Activated T-cell treated with anti-CD3 and anti-CD28 coated beads for 4 hours (primary cell): Measurements from ENCODE around the gene ZHX3.
"Not testable (repeated sequence)": the region's sequence is repeated elsewhere in the genome, so short reads cannot be mapped to it uniquely, and the experiment has no call there.

Experiments used
- DNase-seq: peaks from one replicate; pipeline ENCODE4 v3.0.0-alpha.2; 2020

ZHX3 gene

DNA sequence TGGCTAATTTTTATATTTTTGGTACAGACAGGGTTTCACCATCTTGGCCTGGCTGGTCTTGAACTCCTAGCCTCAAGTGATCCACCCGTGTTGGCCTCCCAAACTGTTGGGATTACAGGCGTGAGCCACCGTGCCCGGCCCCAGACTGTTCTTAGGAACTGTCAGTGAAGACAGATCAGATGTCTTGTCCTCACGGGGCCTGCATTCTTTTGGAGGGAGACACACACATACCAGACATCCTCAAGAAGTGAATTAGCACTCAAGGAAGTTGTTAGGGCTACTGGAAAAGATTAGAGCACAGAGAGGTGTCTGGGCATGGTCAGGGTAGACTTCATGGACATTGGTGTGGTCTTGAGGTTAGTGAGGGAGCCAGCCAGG lies 12.8 kb upstream of the ZHX3 start:
- no peak for DNase-seq

DNA sequence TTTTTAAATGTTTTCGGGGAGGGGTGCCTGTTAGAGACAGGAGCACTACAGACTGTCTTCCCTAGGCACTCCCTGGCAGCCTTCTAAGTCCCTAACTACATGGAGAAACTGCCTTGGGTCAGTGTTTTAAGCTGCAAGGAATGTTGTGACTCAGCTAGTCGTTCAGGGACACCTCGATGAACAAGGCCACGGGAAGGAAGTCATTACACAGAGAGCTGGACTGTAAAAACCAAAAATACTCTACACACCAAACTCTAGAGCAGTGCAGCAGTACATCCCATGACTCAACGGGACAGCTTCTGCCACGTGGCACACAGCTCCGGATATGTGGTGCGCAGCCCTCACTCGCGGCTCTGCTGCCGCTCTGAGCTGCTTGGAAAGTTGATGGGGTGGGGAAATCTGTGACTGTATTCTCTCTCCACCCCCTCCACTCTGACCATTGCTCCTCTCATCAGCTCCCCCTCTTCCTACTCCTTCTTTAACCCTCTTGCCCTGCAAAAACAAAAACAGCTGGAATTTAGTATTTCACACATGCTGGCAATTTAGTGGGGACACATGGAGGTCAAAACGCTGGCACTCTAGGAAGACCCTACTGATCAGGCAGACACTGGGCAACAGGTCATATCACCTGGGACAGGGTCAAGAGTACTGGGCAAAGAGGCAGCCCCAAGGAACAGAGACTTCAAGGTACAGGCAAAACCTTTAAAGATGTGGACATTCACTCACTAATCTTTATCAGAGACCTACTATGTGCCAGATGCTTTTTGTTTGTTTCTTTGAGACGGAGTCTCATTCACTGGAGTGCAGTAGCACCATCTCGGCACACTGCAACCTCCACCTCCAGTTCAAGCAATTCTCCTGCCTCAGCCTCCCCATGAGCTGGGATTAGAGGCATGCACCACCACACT lies 12.2 kb upstream of the ZHX3 start:
- peak; percentile 46 for DNase-seq

GRCh38 chr20:41327178-41327577 lies 9.6 kb upstream of the ZHX3 start:
- no peak for DNase-seq

GRCh38 chr20:41320976-41321375 lies 3.4 kb upstream of the ZHX3 start:
- no peak for DNase-seq

- DNase-seq, result no peak
These were observed 2.9 kb upstream of the ZHX3 start for GRCh38 chr20:41320441-41320840.

DNA sequence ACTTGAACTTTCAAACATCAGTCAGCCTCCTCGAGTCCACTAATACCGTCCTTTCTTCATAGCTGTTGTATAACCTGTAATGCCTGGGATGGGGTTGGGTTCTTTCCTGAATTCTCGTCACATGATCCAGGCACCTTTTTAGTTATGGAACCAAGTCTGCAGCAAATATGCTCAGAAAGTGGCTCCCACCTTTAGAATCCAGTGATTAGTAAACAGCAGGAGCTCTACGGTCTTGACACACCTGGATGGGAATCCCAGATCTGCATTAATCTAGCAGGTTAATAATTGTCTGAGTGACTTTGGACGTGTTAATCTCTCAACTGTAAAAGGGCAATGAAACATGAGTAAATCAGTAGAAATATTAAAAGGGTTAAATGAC lies 729 bp upstream of the ZHX3 start:
- no peak for DNase-seq

DNA sequence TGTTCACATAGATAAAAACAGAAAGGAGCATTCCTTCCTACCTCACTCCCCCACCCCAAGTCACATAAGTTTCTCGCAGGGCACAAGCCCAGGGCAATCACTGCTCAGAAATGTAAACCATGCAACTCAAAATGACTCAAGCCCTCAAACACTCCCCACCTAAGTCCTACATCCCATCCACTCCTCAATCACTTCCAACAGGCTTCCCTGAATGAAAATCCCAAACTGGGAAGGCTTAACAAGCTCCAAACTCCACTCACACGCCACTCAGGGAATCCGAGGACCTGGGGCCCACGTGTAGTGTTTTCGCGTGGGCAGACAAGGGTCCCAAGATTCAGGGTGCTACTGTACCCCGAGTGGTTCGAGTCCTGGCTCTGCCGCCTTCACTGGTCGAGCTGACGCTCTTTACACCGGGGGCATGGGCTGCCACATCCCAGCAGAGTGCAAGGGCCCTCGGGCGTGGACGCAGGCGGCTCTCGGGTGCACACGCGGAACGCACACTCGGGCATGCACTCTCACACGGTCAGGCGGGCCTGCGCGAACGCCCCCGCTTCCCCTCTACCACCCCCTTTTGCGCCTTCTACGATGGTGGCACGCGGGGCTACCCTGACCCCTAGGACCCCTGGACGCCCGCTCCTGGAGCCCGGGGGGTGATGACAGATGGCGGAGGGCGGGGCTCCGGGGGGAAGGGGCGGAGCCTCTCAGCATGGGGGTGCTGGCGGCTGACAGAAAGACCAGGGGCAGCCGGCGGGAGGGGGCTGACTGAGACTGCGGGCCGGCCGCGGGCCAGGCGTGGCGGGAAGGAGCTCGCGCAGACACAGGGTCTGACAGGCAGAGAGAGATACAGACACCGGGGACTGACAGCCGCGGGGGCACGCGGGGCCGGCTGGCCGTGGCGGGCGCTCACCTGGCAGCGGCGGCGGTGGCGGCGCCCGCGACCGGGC lies 657 bp downstream of the ZHX3 start:
- peak; percentile 77 for DNase-seq

- DNase-seq, result no peak
These were observed 1.5 kb downstream of the ZHX3 start for GRCh38 chr20:41316051-41316450.

DNA sequence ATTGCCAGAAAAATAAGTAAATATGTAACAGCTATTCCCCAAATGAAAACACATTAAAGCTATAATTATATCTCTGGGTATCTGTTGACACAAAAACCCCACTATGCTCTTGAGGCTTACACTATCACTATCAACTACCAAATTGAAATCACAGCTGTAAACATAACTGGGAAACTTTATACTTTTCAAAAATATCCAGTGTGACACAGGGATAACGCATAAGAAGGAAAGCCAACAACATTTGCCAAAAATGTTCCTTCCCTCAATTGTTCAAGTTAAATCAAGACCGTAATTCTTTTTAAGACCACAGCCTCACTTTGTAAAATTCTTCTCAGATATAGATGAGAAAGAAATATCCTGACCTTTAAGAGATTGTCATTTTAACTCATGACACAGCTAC lies 3.1 kb downstream of the ZHX3 start:
- no peak for DNase-seq

DNA sequence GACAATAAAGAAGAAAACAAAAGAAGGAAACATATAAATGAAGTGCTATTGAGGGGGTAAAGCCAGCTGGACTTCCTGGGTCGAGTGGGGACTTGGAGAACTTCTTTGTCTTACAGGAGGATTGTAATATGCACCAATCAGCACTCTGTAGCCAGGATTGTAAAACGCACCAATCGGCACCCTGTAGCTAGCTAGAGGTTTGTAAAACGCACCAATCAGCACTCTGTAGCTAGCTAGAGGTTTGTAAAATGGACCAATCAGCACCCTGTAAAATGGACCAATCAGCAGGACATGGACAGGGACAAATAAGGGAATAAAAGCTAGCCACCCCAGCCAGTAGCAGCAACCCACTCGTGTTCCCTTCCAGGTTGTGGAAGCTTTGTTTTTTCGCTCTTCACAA lies 5.5 kb downstream of the ZHX3 start:
- DNase-seq, result not testable (repeated sequence)

DNA sequence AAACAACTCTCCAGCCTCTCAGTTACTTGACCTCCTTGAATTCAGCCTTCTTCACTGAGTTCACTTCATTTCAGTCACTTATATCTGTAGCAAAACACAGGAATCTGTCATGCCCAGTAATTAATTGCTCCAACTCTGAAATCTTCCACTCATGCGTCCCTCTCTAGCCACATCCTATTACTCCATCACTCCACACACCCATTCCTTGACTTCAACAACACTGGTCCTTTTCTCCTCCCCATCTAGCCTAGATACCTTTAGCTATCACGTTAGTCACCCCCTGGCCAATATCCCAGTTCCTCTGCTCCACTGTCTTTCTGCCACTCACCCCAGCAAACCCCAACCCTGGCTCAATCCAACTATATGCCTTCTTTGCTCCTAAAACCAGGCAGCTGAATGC lies 7.7 kb downstream of the ZHX3 start:
- DNase-seq, result no peak

DNA sequence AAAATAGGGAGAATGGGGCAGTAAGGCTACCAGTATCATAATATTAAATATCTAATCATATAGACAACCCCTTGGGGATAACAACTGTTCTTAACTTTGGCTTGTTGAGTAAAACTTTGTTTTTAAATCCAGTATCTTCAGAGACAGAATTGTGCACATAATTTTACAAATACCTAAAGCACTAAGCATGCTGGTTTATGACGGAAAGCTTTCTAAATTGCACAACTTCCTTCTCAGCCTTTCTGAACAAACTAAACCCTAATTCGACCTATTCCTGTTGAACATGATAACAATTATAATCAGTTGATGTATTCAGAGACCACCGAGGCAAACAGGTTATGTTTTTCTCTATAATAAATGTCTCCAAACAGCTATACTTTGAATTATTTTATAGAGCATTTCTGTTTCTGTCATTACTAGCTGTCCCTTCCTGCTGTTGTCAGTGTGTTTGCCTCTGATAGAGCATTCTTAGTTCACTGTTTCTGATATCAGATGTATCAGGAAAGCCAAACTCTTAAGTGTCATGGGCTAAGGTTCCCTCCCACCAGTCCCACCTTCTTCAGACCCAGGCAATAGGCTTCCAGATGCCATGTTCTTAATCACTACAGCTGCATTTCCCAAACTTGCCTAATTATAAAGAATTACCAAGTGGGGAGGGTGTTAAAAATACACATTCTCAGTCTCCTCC lies 8.7 kb downstream of the ZHX3 start:
- DNase-seq, result no peak

DNA sequence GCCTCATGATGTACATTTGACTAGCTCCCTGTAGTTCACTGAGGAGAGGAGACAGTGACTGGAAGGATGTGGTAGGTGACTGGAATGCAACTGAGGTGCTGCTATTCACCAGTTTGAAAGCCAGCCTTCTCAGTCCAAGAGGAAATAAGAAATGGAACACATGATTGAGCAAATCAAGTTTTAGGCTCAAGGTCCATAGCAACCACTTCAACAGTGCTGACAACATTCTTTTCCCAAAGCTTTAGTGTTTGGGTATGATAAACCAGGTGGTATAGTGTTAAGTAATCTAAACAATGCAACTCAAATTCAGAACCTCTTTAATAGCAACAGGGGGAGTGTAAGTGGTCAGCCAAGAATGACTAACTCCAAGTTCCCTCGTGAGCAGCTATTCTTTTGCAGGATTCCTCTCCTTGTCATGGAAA lies 9.2 kb downstream of the ZHX3 start:
- DNase-seq, result no peak

DNA sequence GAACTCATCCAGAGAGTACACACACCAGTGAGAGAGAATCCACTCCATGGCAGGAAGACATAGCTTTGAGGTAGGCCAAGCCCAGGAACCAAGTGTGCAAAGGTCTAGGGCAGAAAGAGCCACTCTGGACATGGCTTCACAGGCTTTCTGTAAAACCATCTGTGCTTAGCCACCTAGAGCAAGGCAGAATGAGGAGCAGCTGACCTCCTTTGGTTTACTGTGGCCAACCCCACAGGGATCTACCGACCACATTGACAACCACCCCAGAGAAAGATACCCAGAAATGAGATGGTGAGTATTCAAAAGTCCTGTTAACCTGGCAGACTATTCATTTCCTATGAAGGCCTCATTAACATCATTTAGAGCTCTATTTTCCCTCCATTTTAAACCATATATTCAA lies 10.5 kb downstream of the ZHX3 start:
- no peak for DNase-seq

DNA sequence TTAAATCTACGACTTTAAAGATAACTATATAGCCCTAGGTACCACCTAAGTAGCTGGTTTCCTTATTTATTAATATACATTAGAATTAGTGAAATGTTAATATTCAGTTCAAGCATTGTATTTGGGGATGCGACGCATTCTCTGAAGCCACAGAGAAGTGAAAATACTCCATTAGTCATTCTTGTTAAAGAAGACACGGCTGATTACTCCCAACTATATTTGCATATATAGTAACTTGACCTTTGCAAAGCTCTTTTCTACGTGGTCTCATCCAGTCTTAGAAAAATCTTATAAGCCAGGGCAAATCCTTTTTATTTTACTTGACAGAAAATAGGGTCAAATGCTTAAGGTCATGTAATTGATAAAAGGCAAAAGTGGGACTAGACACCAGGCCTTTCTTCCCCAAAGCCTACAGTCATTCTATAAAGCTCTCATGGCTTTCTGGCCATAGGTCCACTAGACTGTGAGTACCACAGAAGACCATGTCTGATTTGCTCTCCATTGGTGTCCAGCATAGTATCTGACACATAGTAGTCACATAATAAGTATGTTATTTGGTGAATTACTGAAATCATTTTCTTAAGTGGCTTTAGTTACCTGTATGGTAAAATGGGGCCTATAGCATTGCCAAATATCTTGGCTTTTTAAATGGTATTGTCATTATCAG lies 11.3 kb downstream of the ZHX3 start:
- no peak for DNase-seq

GRCh38 chr20:41304424-41305079 lies 13.0 kb downstream of the ZHX3 start:
- DNase-seq, result no peak

DNA sequence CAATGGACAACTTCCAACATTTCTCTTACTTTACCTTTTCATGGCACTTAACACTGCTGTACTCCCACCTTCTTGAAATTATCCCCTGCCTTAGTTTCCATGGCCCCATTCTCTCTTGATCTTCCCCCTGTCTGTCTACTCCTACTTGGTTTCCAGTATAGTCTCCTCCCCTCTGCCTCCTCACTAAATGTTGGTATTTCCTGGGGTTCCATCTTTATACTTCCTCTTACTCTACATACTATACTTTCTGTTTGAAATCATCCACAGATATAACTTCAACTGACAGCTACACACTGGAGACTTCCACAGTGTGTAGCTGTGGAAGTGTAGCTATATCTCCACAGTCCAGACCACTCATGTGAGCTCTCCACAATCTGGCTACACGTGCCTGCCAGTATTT lies 13.5 kb downstream of the ZHX3 start:
- DNase-seq, result no peak

- DNase-seq, result no peak
These were observed 16.6 kb downstream of the ZHX3 start for GRCh38 chr20:41300886-41301285.

- no peak for DNase-seq
These were observed 17.1 kb downstream of the ZHX3 start for GRCh38 chr20:41300383-41300782.

DNA sequence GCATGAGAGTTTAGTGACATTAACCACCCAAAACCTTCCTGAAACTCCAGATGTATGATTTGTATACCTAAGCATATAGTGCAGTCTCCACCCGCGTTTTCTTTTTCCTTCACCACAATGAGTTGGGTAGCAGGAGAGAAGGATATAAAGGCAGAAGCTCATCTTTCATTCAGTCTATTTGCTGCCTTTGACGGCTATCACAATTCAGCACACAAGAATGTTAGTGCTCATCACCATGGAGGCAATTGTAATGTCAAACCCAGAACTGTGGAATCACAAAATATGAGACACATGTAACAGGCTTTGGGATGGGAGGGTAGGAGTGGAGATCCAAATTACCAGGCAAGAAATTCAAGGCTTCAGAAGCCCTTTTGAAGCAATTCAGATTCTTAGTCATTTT lies 17.6 kb downstream of the ZHX3 start:
- DNase-seq, result no peak

GRCh38 chr20:41293269-41294037 lies 24.1 kb downstream of the ZHX3 start:
- DNase-seq, result no peak
